Measurements from ENCODE around the gene IL20RA. TPM values are rescaled to one million over a fixed set of nuclear protein-coding genes. Genes with fewer than 3 reads are reported as not detected.

Gene IL20RA, protein sequence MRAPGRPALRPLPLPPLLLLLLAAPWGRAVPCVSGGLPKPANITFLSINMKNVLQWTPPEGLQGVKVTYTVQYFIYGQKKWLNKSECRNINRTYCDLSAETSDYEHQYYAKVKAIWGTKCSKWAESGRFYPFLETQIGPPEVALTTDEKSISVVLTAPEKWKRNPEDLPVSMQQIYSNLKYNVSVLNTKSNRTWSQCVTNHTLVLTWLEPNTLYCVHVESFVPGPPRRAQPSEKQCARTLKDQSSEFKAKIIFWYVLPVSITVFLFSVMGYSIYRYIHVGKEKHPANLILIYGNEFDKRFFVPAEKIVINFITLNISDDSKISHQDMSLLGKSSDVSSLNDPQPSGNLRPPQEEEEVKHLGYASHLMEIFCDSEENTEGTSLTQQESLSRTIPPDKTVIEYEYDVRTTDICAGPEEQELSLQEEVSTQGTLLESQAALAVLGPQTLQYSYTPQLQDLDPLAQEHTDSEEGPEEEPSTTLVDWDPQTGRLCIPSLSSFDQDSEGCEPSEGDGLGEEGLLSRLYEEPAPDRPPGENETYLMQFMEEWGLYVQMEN
- not detected for polyA plus RNA-seq (2013, experiment 1 of 4)
- not detected for polyA plus RNA-seq (2013, experiment 2 of 4)
- polyA plus RNA-seq (2013, experiment 3 of 4): not detected
- 0.08 TPM for polyA plus RNA-seq (2013, experiment 4 of 4)

DNA sequence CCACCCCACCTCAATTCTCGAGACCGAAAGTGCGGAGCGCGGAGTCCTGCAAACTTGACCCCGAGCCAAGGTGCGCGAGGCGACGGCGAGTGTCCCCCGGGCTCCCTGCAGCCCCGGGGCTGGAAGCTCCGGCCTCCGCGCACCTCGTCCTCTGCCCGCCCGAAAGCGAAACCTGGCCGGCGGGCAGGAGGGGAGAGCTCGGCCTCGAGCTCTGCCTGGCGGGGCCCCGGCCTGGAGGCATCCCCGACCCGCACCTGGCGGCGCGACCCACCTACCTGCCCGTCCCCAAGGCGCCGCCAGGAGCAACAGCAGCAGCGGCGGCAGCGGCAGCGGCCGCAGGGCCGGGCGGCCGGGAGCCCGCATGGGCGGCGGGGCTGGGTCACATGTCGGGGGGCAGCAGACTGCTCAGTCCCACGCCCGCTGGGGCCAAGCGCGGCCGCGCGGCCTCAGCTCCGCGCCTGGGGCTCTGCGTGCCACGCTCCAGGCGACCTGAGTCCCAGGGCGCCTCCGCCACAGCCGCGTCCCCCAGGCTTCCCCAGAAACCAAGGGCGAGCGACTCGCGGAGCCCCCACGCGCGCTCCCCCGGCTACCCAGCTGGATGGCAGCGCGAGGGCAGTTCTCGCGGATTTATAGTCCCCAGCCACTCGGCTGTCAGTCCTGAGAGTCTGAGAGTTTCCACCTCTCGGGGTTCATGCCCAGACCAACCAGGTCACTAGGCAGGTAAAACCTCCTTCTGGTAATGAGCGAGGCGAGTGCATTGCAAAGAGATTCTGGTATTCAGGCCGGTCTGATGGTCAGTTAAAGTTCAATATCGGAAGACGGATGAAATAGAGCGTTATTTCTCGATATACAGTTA, at the start of gene IL20RA:
Gene IL20RA, minus strand, starts transcription at position 600 of the 856 bp plus-strand sequence. Its CDS starts 237 bp downstream, at position 363.
- H3K4me1 ChIP-seq (ENCODE audit: control insufficient read depth, insufficient read depth, low read length): no peaks in the 10 kb centered on the region
- H3K4me3 ChIP-seq (ENCODE audit: insufficient read depth, low read depth, low read length): peak within 1 kb of the TSS; percentile 46
- no peaks in the 10 kb centered on the region for H3K36me3 ChIP-seq (ENCODE audit: control insufficient read depth, insufficient read depth, low read length)
- no peak within 1 kb of the TSS for H3K27ac ChIP-seq (ENCODE audit: insufficient read depth, low read depth, low read length, poor library complexity, severe bottlenecking)
- peaks cover 49% of the 10 kb centered on the region for H3K27me3 ChIP-seq (ENCODE audit: control insufficient read depth, insufficient read depth, low read length, poor library complexity, severe bottlenecking)
- 11 to 12% methylated on average over 83 of the region's 83 CpGs for WGBS, 2 experiments
- no peaks in the 10 kb centered on the region for H3K9me3 ChIP-seq (ENCODE audit: control insufficient read depth, low read length)

DNA sequence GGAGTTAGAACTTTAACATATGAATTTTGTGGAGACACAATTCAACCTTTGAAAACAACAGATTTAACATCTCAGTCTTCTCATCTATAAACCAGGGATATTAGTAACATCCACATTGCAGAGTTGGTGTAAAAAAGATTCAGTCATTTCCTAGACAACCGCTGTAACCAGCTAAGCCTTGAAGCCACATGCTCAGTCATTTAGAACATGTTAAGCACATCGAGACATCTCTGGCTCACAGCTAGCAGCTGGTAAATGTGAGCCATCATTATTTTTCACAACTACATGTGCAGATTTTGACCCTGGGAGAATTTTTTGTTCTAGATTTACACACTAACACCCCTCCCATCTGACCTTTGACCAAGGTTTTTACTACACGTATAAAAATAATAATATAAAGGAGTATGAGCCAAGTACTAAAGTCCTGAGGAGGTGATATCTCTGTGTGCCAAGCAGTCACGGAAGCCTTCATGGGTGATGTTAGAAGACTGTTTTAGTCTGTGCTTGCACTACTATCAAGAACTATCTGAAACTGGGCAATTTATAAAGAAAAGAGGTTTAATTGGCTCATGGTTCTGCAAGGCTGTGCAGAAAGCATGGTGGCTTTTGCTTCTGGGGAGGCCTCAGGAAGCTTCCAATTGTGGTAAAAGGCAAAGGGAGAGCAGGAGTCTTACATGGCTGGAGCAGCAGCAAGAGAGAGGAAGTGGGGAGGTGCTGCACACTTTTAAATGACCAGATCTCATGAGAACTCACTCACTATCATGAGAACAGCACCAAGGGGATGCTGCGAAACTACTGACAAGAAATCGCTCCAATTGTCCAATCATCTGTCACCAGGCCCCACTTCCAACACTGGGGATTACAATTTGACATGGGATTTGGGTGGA, 48.7 kb upstream of the IL20RA start:
- H3K9me3 ChIP-seq (ENCODE audit: control insufficient read depth, low read length): no peaks in the 10 kb centered on the region
- H3K27me3 ChIP-seq (ENCODE audit: control insufficient read depth, insufficient read depth, low read length, poor library complexity, severe bottlenecking): no peaks in the 10 kb centered on the region
- no peaks in the 10 kb centered on the region for H3K36me3 ChIP-seq (ENCODE audit: control insufficient read depth, insufficient read depth, low read length)
- no peaks in the 10 kb centered on the region for H3K4me1 ChIP-seq (ENCODE audit: control insufficient read depth, insufficient read depth, low read length)
- H3K27ac ChIP-seq (ENCODE audit: insufficient read depth, low read depth, low read length, poor library complexity, severe bottlenecking): no peak overlapping the region
- 94 to 95% methylated on average over 5 of the region's 6 CpGs for WGBS, 2 experiments
- H3K4me3 ChIP-seq (ENCODE audit: insufficient read depth, low read depth, low read length): no peak overlapping the region

DNA sequence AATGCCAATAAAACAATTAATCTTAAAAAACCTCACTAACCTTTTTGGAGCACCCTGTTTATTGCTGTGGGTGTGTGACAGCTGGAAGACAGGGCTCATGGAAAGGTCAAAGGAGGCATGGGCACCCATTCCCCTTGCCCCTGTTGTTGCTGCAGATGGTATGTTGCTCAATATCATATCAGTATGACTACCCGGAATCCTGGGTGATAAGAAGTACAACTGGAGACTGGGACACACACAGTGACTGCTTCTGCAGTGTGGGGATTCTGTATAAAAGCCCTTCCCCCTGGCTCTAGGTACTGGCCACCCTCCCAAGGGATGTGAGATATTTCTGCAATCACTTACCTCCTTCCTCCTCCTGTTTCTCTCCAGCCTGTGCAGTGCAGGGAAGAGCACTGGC, 47.3 kb upstream of the IL20RA start:
- Histone ChIP-seq H3K4me3 (ENCODE audit: insufficient read depth, low read depth, low read length) (no peak overlapping the region), H3K27ac (ENCODE audit: insufficient read depth, low read depth, low read length, poor library complexity, severe bottlenecking) (no peak overlapping the region), H3K36me3 (ENCODE audit: control insufficient read depth, insufficient read depth, low read length) (no peaks in the 10 kb centered on the region), H3K4me1 (ENCODE audit: control insufficient read depth, insufficient read depth, low read length) (no peaks in the 10 kb centered on the region), H3K27me3 (ENCODE audit: control insufficient read depth, insufficient read depth, low read length, poor library complexity, severe bottlenecking) (no peaks in the 10 kb centered on the region), H3K9me3 (ENCODE audit: control insufficient read depth, low read length) (no peaks in the 10 kb centered on the region)
- 97 to 100% methylated on average over 1 of the region's 1 CpG for whole genome bisulfite sequencing, 2 experiments

DNA sequence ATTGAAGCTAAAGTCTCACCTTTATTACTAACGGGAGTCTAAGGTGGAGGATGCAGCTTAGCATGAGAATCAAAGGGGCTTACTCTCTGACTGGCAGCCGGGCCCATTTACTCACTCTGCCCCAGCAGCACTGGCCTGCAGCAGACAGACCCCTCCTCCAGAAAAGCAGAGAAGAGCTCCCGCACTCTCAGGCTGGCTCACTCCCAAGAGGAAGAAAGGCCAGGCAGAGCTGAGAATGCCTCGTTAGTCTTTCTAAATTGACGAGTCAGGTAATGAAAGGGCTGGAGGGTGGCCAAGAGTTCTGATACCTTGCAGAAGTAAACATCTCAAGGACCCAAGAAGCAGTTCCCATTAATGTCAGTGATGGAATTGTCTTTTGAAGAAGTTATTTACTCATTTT, 44.5 kb upstream of the IL20RA start:
- Histone ChIP-seq H3K27me3 (ENCODE audit: control insufficient read depth, insufficient read depth, low read length, poor library complexity, severe bottlenecking) (no peaks in the 10 kb centered on the region), H3K4me3 (ENCODE audit: insufficient read depth, low read depth, low read length) (no peak overlapping the region), H3K27ac (ENCODE audit: insufficient read depth, low read depth, low read length, poor library complexity, severe bottlenecking) (no peak overlapping the region), H3K4me1 (ENCODE audit: control insufficient read depth, insufficient read depth, low read length) (no peaks in the 10 kb centered on the region), H3K36me3 (ENCODE audit: control insufficient read depth, insufficient read depth, low read length) (no peaks in the 10 kb centered on the region), H3K9me3 (ENCODE audit: control insufficient read depth, low read length) (no peaks in the 10 kb centered on the region)
- WGBS, 2 experiments: 65 to 69% methylated on average over 5 of the region's 5 CpGs

DNA sequence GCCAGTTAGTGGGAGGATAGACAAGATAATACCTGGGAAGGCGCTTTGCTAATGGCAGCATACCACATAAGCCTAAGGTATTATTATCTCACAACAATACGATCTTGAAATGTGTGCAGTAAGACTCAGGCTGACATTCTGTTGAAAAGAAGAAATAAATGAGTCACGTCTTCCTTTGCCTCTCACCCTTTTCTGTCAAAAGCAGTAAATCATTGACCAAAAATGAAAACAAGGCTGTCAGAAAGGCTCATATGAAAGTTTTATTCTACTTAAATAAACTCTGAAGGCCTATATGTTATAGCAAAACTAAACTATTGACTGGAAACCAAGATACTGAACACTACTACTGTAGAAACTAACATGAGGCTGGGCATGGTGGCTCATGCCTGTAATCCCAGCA, 43.1 kb upstream of the IL20RA start:
- WGBS, 2 experiments: 95 to 98% methylated on average over 3 of the region's 3 CpGs
- no peaks in the 10 kb centered on the region for H3K36me3 ChIP-seq (ENCODE audit: control insufficient read depth, insufficient read depth, low read length)
- H3K9me3 ChIP-seq (ENCODE audit: control insufficient read depth, low read length): no peaks in the 10 kb centered on the region
- H3K4me3 ChIP-seq (ENCODE audit: insufficient read depth, low read depth, low read length): no peak overlapping the region
- H3K27ac ChIP-seq (ENCODE audit: insufficient read depth, low read depth, low read length, poor library complexity, severe bottlenecking): no peak overlapping the region
- no peaks in the 10 kb centered on the region for H3K4me1 ChIP-seq (ENCODE audit: control insufficient read depth, insufficient read depth, low read length)
- H3K27me3 ChIP-seq (ENCODE audit: control insufficient read depth, insufficient read depth, low read length, poor library complexity, severe bottlenecking): no peaks in the 10 kb centered on the region

DNA sequence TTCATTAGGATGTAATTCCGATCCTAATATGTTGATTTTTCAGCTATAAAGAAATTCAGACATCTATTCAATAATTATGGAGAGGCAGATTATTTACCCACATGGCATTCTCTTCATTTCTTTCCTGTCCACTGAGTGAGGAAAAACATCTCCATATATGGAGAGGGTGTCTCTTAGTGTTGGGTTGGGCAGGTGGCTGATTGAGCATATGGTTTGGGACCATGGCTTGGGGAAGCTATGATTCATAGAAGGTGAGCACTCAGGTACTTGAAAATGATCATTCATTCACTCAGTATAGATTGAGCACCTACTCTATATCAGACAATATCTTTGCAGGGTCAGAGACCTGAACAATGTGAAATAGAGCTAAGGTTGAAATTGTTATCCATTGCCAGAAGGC, 41.3 kb upstream of the IL20RA start:
- H3K4me3 ChIP-seq (ENCODE audit: insufficient read depth, low read depth, low read length): no peak overlapping the region
- WGBS, 2 experiments: 100% methylated on average over 1 of the region's 1 CpG; no CpG with 5 or more reads in 1 of the 2 experiments
- no peaks in the 10 kb centered on the region for H3K27me3 ChIP-seq (ENCODE audit: control insufficient read depth, insufficient read depth, low read length, poor library complexity, severe bottlenecking)
- no peaks in the 10 kb centered on the region for H3K9me3 ChIP-seq (ENCODE audit: control insufficient read depth, low read length)
- H3K36me3 ChIP-seq (ENCODE audit: control insufficient read depth, insufficient read depth, low read length): no peaks in the 10 kb centered on the region
- H3K4me1 ChIP-seq (ENCODE audit: control insufficient read depth, insufficient read depth, low read length): no peaks in the 10 kb centered on the region
- H3K27ac ChIP-seq (ENCODE audit: insufficient read depth, low read depth, low read length, poor library complexity, severe bottlenecking): no peak overlapping the region

DNA sequence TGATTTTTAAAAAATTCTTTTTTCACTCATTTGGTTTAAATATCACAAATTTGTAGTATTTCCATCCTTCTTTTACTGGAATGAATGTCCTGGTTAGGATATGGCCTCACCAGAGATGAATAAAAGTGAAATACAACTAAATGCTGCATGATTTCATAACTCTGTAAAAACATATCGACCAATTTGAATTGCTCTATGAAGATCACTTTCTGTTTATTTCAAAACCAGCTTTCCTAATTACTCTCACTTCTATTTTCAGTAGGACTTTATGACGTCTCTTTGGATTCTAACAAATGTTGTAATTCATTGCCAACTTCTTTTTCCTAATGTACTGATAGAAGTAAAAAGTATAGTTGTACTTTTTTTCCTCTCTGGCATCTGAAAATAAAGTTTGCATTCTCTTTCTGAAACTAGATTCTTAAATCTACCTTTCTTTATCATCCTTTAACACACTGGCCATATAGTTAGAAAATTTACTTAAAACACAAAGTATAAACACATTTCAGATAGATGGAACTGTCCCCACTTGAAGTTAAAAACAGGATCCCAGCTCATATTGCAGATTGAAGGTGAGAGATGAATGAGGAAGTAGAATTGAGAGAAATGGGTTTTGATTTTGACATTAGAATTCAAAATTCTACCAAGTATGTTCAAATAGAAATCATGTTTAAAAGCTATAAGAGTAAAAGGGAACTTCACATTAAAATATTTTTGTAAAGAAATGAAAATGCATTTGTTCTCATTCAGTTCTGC, 40.3 kb upstream of the IL20RA start:
- H3K27ac ChIP-seq (ENCODE audit: insufficient read depth, low read depth, low read length, poor library complexity, severe bottlenecking): no peak overlapping the region
- no peaks in the 10 kb centered on the region for H3K9me3 ChIP-seq (ENCODE audit: control insufficient read depth, low read length)
- H3K4me3 ChIP-seq (ENCODE audit: insufficient read depth, low read depth, low read length): no peak overlapping the region
- no peaks in the 10 kb centered on the region for H3K4me1 ChIP-seq (ENCODE audit: control insufficient read depth, insufficient read depth, low read length)
- H3K27me3 ChIP-seq (ENCODE audit: control insufficient read depth, insufficient read depth, low read length, poor library complexity, severe bottlenecking): no peaks in the 10 kb centered on the region
- WGBS, 2 experiments: 92 to 93% methylated on average over 2 of the region's 2 CpGs
- H3K36me3 ChIP-seq (ENCODE audit: control insufficient read depth, insufficient read depth, low read length): no peaks in the 10 kb centered on the region

DNA sequence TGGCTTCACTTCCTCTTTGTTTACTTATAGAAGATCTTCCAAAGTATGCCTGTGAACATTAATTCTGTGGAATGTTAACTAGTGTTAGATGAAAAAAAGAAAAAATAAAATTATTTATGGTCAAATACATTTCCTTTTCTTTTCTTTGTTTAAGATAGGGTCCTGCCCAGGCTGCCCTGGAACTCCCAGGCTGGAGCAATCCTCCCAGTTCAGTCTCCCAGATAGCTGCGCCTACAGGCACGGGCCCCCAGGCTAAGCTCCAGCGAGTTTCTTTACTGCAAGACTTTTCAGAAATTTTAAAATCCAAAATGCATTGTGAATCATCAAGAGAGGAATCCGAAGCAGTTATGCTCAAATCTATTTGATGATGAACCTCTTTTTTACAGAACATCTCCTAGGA, 39.3 kb upstream of the IL20RA start:
- H3K4me3 ChIP-seq (ENCODE audit: insufficient read depth, low read depth, low read length): no peak overlapping the region
- no peaks in the 10 kb centered on the region for H3K4me1 ChIP-seq (ENCODE audit: control insufficient read depth, insufficient read depth, low read length)
- no peak overlapping the region for H3K27ac ChIP-seq (ENCODE audit: insufficient read depth, low read depth, low read length, poor library complexity, severe bottlenecking)
- no peaks in the 10 kb centered on the region for H3K9me3 ChIP-seq (ENCODE audit: control insufficient read depth, low read length)
- WGBS, 2 experiments: 81 to 85% methylated on average over 4 of the region's 4 CpGs
- no peaks in the 10 kb centered on the region for H3K27me3 ChIP-seq (ENCODE audit: control insufficient read depth, insufficient read depth, low read length, poor library complexity, severe bottlenecking)
- no peaks in the 10 kb centered on the region for H3K36me3 ChIP-seq (ENCODE audit: control insufficient read depth, insufficient read depth, low read length)

DNA sequence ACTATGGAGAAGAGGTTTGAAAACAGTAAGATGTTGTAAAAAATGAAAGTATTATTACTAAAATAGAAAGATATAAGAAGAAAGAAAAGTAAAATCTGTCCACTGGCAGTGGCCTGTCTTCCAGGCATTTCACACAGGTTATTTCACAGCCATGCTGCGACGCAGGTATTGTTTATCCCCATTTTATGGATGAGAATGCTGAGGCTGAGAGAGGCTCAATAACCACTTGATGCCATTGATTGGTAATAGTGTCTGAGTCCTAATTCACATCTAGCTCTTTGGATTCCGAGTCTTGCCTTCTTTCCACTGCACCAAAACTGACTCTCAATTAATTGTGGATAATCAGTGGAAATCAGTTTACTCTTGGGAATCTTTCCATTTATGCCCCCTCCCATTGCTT, 37.2 kb upstream of the IL20RA start:
- H3K4me3 ChIP-seq (ENCODE audit: insufficient read depth, low read depth, low read length): no peak overlapping the region
- WGBS, 2 experiments: 93 to 94% methylated on average over 3 of the region's 3 CpGs
- no peaks in the 10 kb centered on the region for H3K27me3 ChIP-seq (ENCODE audit: control insufficient read depth, insufficient read depth, low read length, poor library complexity, severe bottlenecking)
- H3K9me3 ChIP-seq (ENCODE audit: control insufficient read depth, low read length): no peaks in the 10 kb centered on the region
- H3K27ac ChIP-seq (ENCODE audit: insufficient read depth, low read depth, low read length, poor library complexity, severe bottlenecking): no peak overlapping the region
- no peaks in the 10 kb centered on the region for H3K36me3 ChIP-seq (ENCODE audit: control insufficient read depth, insufficient read depth, low read length)
- no peaks in the 10 kb centered on the region for H3K4me1 ChIP-seq (ENCODE audit: control insufficient read depth, insufficient read depth, low read length)

Data from ectodermal cell (in vitro differentiated cells).